ENCODE data around the gene AJUBA.

AJUBA gene

DNA sequence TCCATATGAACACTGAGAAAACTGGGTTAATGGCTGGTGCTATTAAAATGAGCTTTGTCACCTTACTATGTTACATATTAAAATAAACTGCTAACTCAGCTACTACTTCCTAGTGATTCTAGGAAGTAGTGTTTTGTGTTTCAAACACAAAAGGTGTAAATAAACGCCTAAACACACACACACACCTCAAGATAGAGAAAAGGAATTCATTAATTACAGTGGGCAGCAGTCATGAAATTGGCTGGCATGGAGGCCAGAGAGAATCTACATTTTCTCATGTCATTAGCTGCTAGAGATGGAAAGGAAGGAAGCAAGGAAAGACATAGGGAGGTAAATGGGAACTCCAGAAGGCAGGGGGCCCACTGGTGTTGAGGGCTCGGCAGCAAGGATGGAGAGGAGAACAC is 52.4 kb downstream of the AJUBA start:
- no peak for DNase-seq

DNA sequence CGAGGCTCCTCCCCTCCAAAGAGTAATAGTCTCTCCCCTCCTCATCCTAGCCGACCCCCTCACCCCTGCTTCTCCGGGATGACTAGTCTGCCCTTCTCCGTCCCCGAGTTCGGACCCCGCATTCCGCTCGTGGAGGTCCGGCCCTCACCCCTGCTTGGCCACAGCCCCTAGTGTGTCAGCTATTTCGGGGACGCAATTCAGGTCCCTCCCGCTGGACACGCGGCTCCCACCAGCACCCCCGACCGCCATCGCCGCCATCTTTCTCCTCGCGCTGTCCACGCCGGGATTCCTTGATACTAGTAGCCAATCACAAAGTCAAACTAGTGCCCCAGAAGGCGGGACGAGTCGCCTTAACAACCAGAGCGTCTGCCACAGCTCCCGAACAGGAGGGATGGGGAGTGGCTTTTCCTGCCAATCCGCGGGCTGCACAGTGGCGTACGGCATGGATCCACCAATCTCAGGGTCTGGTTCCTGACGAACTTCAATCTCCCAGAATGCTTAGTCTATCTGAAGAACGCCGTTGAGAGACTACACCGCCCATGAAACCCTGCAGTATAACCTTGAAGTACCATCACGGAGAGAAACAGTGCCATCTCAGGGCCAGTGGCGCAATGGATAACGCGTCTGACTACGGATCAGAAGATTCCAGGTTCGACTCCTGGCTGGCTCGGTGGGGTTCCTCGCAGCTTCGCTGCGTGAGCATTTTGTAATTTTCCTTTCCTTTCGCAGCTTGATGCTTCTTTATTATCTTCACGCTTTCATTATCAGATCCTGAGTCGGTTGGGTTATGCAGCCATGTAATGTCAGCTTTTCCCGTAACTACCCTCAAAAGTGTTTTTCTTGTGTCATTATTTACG is 53.0 kb downstream of the AJUBA start, which contains the start of gene PRMT5:
Gene PRMT5 (minus strand): TSS at position 273 of the 857 bp plus-strand sequence. CDS start 15 bp downstream, at position 258.
- DNase-seq, result peak; percentile 100

DNA sequence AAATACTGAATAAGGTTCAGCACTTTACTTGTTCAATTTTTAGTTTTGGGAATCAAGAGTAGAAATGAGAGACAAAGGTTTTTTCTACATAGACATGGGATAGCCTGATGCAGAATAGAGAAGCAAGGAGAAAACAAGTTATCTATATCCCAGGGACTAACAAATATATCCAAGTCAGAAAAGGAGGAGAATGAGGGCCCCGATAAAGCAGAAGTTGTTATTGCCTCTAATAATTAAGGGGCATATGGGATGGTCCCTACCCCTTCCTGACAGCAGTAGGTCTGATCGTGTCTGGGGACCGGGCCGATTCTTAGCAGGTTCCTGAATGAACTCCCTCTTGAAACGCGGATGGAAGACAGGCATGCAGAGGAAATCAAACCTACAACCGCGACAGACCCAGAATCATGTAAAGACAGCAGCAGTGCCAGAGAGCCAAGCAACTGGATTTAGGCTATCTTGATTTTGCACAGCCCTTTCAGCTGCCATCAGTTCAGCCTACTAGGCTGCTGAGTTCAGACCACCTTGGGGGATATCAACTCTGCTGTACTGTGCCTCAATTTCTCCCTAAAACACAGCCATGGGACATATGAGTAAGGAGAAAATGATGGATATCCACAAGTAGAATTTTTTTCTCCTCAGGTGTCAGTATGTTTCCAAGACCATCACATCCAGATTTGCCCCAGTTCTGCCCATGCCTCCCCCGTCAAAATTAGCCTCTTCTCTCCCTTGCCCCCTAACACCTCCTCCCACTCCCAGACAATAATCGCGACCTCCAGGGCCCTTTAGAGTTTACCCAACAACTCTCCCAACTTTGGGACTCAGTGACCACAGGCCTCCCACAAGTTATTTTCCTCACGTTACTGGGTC is 53.9 kb downstream of the AJUBA start:
- DNase-seq, result no peak

DNA sequence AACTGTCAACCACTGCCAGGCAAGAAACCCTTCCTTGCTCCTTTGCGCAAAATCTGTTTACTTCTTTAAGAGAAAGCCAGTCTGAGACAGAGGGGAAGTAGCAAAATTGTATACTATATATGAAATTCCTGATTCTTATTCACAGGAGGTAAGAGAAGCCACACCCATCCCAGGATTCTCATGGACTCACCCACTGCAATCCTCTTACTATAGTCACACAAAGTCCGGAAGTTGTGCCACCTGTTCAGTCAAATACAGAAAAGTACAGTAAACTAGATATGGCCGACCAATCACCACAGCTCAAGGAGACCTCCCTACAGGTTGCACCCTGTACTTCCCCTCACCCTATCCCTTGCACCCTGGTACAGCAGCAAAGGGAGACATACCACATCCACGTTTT is 56.0 kb downstream of the AJUBA start:
- no peak for DNase-seq

DNA sequence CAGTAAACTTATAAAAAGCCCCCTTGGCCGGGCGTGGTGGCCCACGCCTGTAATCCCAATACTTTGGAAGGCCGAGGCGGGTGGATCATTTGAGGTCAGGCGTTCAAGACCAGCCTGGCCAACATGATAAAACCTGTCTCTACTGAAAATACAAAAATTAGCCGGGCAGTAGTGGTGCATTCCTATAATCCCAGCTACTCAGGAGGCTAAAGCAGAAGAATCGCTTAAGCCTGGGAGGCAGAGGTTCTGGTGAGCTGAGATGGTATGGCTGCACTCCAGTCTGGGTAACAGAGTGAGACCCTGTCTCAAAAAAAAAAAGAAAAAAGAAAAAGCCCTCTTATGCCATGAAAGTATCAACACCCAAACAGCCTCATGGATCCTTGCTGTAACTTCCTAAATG is 56.8 kb downstream of the AJUBA start:
- no peak for DNase-seq

DNA sequence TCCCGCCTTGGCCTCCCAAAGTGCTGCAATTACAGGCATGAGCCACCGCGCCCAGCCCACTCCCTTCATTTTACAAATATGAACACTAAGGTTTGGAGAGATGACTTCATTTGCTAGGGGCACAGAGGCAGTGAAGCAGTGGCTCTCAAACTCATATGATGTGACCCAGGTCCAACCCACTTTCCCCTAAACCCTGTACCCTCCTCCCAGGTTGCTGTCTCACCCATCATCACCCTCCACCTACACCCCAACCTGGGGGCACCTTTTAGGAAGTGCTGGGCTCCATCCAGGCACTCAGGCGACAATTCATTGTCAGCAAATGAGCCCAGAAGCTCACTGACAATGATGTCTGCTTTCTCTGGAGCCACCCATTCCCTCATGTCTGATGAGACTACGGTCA is 58.6 kb downstream of the AJUBA start:
- DNase-seq, result no peak

DNA sequence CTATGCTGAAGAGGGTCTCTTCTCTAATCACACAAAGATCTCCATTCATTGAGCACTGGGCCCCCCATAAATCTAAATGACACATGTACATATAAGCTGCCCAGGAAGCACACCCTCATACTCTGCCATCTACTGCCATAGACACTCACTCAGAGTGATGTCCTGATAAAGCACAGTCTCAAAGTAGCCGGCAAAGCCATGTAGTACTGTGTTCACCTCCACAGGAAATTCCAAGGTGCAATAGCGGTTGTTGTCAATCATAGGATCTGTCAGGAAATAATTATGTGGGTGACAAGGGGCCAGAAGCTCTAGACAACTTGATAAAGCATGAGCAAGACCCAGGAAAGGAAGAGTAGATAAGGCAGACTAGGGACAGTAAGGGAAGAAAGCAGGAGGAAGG is 60.1 kb downstream of the AJUBA start:
- DNase-seq, result no peak

All from islet precursor cell (in vitro differentiated cells).